ENCODE data around the gene MST1.

DNA sequence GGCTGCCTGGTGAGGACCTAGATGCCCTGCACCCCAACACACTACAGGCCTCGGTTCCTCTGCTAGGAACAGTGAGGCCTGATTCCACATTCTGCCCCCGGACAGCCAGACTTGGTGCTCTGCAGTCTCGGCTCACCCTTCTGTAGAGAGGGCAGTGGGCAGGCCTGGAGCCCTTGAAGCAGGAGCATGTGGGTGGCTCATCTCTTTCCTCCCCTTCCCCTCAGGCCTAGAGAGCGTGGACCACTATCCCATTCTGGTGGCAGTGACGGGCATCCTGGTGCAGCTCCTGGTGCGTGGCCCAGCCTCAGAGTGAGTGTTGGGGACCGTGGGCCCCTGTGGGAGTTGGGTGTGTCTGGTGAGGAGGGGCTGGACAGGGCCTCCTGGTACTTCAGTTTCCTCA, 26.9 kb upstream of the MST1 start:
- TF ChIP-seq CTCF (conservative IDR thresholded peaks at IDR 0.05; ENCODE audit: low read length) (no peak), EZH2phosphoT487 (IDR thresholded peaks at IDR 0.05; ENCODE audit: borderline replicate concordance, low read depth, low read length) (no peak)

All from OCI-LY7 (cell line).